GM18951 (cell line): ENCODE measurements around the gene P4HA2.
"Not testable (repeated sequence)": the region's sequence is repeated elsewhere in the genome, so short reads cannot be mapped to it uniquely, and the experiment has no call there.

Experiments used
- POLR2A ChIP-seq: IDR thresholded peaks from 4 replicates; pipeline ENCODE4 v1.6.1; 2011; ENCODE audit warnings: mild to moderate bottlenecking; ENCODE audit not compliant: insufficient read length, insufficient read depth; ENCODE audit errors: extremely low read depth
- in situ Hi-C: fragments of 300-500 bp; cut with MboI; formaldehyde crosslinking; loops from one replicate; pipeline ENCODE4 v1.12.0; 2022; ENCODE audit warnings: low sequenced_read_pairs, mixed read lengths, inconsistent platforms; ENCODE audit not compliant: unreplicated experiment

Gene P4HA2

GRCh38 chr5:132181011-132181629 lies 46.5 kb downstream of the P4HA2 start:
- in situ Hi-C loops, result no loop called here

GRCh38 chr5:132180134-132180745 lies 47.4 kb downstream of the P4HA2 start:
- in situ Hi-C loops, result no loop called here
- no peak for TF ChIP-seq POLR2A

More at GRCh38 chr5:132181011-132181629, 46.5 kb downstream of the P4HA2 start:
- no peak for TF ChIP-seq POLR2A

GRCh38 chr5:132179405-132179804 lies 48.2 kb downstream of the P4HA2 start:
- no peak for TF ChIP-seq POLR2A
- in situ Hi-C loops, result no loop called here

GRCh38 chr5:132177691-132178149 lies 49.9 kb downstream of the P4HA2 start:
- TF ChIP-seq POLR2A, result no peak
- in situ Hi-C loops, result no loop called here

- TF ChIP-seq POLR2A, result no peak
- in situ Hi-C loops, result no loop called here
Observed at GRCh38 chr5:132176987-132177386, 50.7 kb downstream of the P4HA2 start.

GRCh38 chr5:132176521-132176945 lies 51.1 kb downstream of the P4HA2 start:
- in situ Hi-C loops, result no loop called here
- no peak for TF ChIP-seq POLR2A

- no peak for TF ChIP-seq POLR2A
- in situ Hi-C loops, result no loop called here
Observed at GRCh38 chr5:132162945-132163344, 64.7 kb downstream of the P4HA2 start.

GRCh38 chr5:132161574-132162326 lies 65.9 kb downstream of the P4HA2 start:
- in situ Hi-C loops, result not testable (repeated sequence)

GRCh38 chr5:132156413-132156812 lies 71.2 kb downstream of the P4HA2 start:
- in situ Hi-C loops, result no loop called here
- TF ChIP-seq POLR2A, result no peak

GRCh38 chr5:132150565-132150964 lies 77.1 kb downstream of the P4HA2 start:
- TF ChIP-seq POLR2A, result no peak

GRCh38 chr5:132147663-132148062 lies 80.0 kb downstream of the P4HA2 start:
- in situ Hi-C loops, result no loop called here
- no peak for TF ChIP-seq POLR2A

More at GRCh38 chr5:132150565-132150964, 77.1 kb downstream of the P4HA2 start:
- in situ Hi-C loops, result no loop called here

GRCh38 chr5:132145326-132145725 lies 82.3 kb downstream of the P4HA2 start:
- in situ Hi-C loops, result not testable (repeated sequence)

GRCh38 chr5:132143148-132143547 lies 84.5 kb downstream of the P4HA2 start:
- no peak for TF ChIP-seq POLR2A
- in situ Hi-C loops, result no loop called here

- no peak for TF ChIP-seq POLR2A
- in situ Hi-C loops, result no loop called here
Observed at GRCh38 chr5:132142459-132142858, 85.2 kb downstream of the P4HA2 start.
